SU-DHL-6 (cell line): ENCODE data around the gene KIF1A.

Experiments
- H2AFZ ChIP-seq: fragments of 200-600 bp; sonication (generic); 2 replicates; pipeline ENCODE4 v1.6.1; 2014; ENCODE audit warnings: low read depth, mild to moderate bottlenecking, moderate library complexity, mixed read lengths, antibody characterized with exemption, low read length; ENCODE audit not compliant: severe bottlenecking
- H3F3A ChIP-seq: fragments of 200-600 bp; shearing (Covaris generic); 2 replicates; pipeline ENCODE4 v1.6.0; 2016; ENCODE audit warnings: antibody characterized with exemption, mild to moderate bottlenecking; ENCODE audit not compliant: insufficient read depth
- H3K27ac ChIP-seq: fragments of 200-600 bp; sonication (generic); 2 replicates; pipeline ENCODE4 v1.5.1; 2016; ENCODE audit warnings: low read depth, mild to moderate bottlenecking, low read length, moderate library complexity, mixed read lengths
- H3K27me3 ChIP-seq: fragments of 200-600 bp; sonication (generic), shearing (Covaris generic); 2 replicates; pipeline ENCODE4 v1.6.0; 2014; ENCODE audit warnings: mild to moderate bottlenecking, low read length
- H3K36me3 ChIP-seq: fragments of 200-600 bp; sonication (generic); 2 replicates; pipeline ENCODE4 v1.6.1; 2014; ENCODE audit warnings: mild to moderate bottlenecking, low read length, mixed read lengths
- H3K4me2 ChIP-seq: fragments of 300-600, 200-600 bp; shearing (Covaris generic), sonication (generic); 2 replicates; pipeline ENCODE4 v1.6.0; 2014; ENCODE audit warnings: low read length, low read depth, mild to moderate bottlenecking; ENCODE audit not compliant: poor library complexity, severe bottlenecking
- H3K4me3 ChIP-seq: fragments of 200-600 bp; sonication (generic); 2 replicates; pipeline ENCODE4 v1.5.1; 2014; ENCODE audit warnings: antibody characterized with exemption, low read length, mild to moderate bottlenecking, mixed read lengths; ENCODE audit not compliant: insufficient read depth, poor library complexity, severe bottlenecking
- H3K79me2 ChIP-seq: fragments of 200-600 bp; sonication (generic); 2 replicates; pipeline ENCODE4 v1.6.1; 2014; ENCODE audit warnings: mild to moderate bottlenecking, low read length, moderate library complexity; ENCODE audit not compliant: insufficient read depth
- H3K9ac ChIP-seq: fragments of 200-600 bp; sonication (generic); 2 replicates; pipeline ENCODE4 v1.7.0; 2014; ENCODE audit warnings: mild to moderate bottlenecking, low read length
- H3K9me2 ChIP-seq: fragments of 200-600 bp; sonication (generic); replicated peaks from 2 replicates; pipeline ENCODE4 v1.6.1; 2014; ENCODE audit warnings: low read length; ENCODE audit not compliant: insufficient read depth
- H3K9me3 ChIP-seq: fragments of 200-600 bp; sonication (generic); 2 replicates; pipeline ENCODE4 v1.6.1; 2014; ENCODE audit warnings: low read length, mixed read lengths; ENCODE audit not compliant: insufficient read depth
- H4K20me1 ChIP-seq: fragments of 200-600 bp; sonication (generic); 2 replicates; pipeline ENCODE4 v1.6.1; 2014; ENCODE audit warnings: low read depth, mild to moderate bottlenecking, antibody characterized with exemption, low read length, moderate library complexity, mixed read lengths
- CTCF ChIP-seq: fragments of 200-600 bp; sonication (generic); IDR thresholded peaks from one replicate; pipeline ENCODE4 v1.5.1; 2017; ENCODE audit warnings: antibody characterized with exemption, mild to moderate bottlenecking, low read length, moderate library complexity; ENCODE audit not compliant: insufficient read depth, poor library complexity, severe bottlenecking
- EZH2phosphoT487 ChIP-seq: fragments of 200-600 bp; sonication (generic), shearing (Covaris generic); conservative IDR thresholded peaks from 2 replicates; pipeline ENCODE4 v1.6.1; 2018; ENCODE audit warnings: mild to moderate bottlenecking, antibody characterized with exemption, low read length, moderate library complexity, mixed read lengths

KIF1A gene

GRCh38 chr2:240788482-240788881 lies 31.5 kb downstream of the KIF1A start:
- Histone ChIP-seq H3K9ac (no peak overlapping the region), H3K4me3 (no peak overlapping the region), H3K9me2 (no peaks in the 10 kb centered on the region), H4K20me1 (no peaks in the 10 kb centered on the region), H2AFZ (no peak overlapping the region), H3K27ac (no peak overlapping the region), H3K9me3 (no peaks in the 10 kb centered on the region), H3K4me2 (no peak overlapping the region), H3K36me3 (no peaks in the 10 kb centered on the region), H3F3A (no peaks in the 10 kb centered on the region), H3K79me2 (no peaks in the 10 kb centered on the region), H3K27me3 (no peaks in the 10 kb centered on the region)
- TF ChIP-seq EZH2phosphoT487, result no peak
- TF ChIP-seq CTCF, result no peak

- no peak overlapping the region for H3K4me3 ChIP-seq
- no peak overlapping the region for H3K9ac ChIP-seq
- H3K27me3 ChIP-seq, result no peaks in the 10 kb centered on the region
- no peaks in the 10 kb centered on the region for H4K20me1 ChIP-seq
- no peak overlapping the region for H3K27ac ChIP-seq
- no peak overlapping the region for H2AFZ ChIP-seq
- H3F3A ChIP-seq, result no peaks in the 10 kb centered on the region
- no peaks in the 10 kb centered on the region for H3K36me3 ChIP-seq
- TF ChIP-seq EZH2phosphoT487 (no peak), CTCF (no peak)
- no peaks in the 10 kb centered on the region for H3K9me2 ChIP-seq
- H3K4me2 ChIP-seq, result no peak overlapping the region
- H3K79me2 ChIP-seq, result no peaks in the 10 kb centered on the region
- H3K9me3 ChIP-seq, result no peaks in the 10 kb centered on the region
Observed at GRCh38 chr2:240787521-240788472, 32.2 kb downstream of the KIF1A start.

GRCh38 chr2:240786871-240787311 lies 33.1 kb downstream of the KIF1A start:
- no peaks in the 10 kb centered on the region for H3F3A ChIP-seq
- no peaks in the 10 kb centered on the region for H3K27me3 ChIP-seq
- no peaks in the 10 kb centered on the region for H4K20me1 ChIP-seq
- H3K9me2 ChIP-seq, result no peaks in the 10 kb centered on the region
- no peak overlapping the region for H3K4me2 ChIP-seq
- H3K4me3 ChIP-seq, result no peak overlapping the region
- H3K36me3 ChIP-seq, result no peaks in the 10 kb centered on the region
- H3K27ac ChIP-seq, result no peak overlapping the region
- TF ChIP-seq CTCF (no peak), EZH2phosphoT487 (no peak)
- H3K79me2 ChIP-seq, result no peaks in the 10 kb centered on the region
- H2AFZ ChIP-seq, result no peak overlapping the region
- no peak overlapping the region for H3K9ac ChIP-seq
- no peaks in the 10 kb centered on the region for H3K9me3 ChIP-seq
